Body of pancreas (tissue), 4 donors: ENCODE data around the gene KLHL29. TPM values are rescaled to one million over a fixed set of nuclear protein-coding genes. Genes with fewer than 3 reads are reported as not detected.

Experiments used
- ATAC-seq: fragments of 150-250 bp; one replicate; pipeline ENCODE4 v1.9.1; 2016
- DNase-seq, 4 donors: peaks; one replicate each; pipeline ENCODE4 v3.0.0-alpha.2; 2019
- H3K27ac ChIP-seq, 4 donors: fragments of 200-600 bp; sonication (generic); 1 replicate in 3 of 4; 2 replicates in 1 of 4; pipeline versions ENCODE4 v1.5.1 to v1.6.1; 2016 to 2019; ENCODE audit warnings: mild to moderate bottlenecking in 1 of 4, mixed read lengths in 1 of 4, moderate library complexity in 1 of 4
- H3K27me3 ChIP-seq, 2 donors: fragments of 200-600 bp; sonication (generic); one replicate each; pipeline ENCODE4 v1.6.0; 2016; ENCODE audit warnings: mild to moderate bottlenecking in 1 of 2
- H3K36me3 ChIP-seq, 2 donors: fragments of 200-600 bp; sonication (generic); replicated peaks in 1 of 2; 2 replicates each; pipeline ENCODE4 v1.5.1; 2016; ENCODE audit warnings: low read depth in 2 of 2; ENCODE audit not compliant: insufficient read depth in 1 of 2
- H3K4me1 ChIP-seq: fragments of 200-600 bp; sonication (generic); one replicate; pipeline ENCODE4 v1.6.0; 2016
- H3K4me3 ChIP-seq, 2 donors: fragments of 200-600 bp; sonication (generic); 1 replicate in 1 of 2; 2 replicates in 1 of 2; pipeline ENCODE4 v1.5.1; 2016 to 2019
- H3K9me3 ChIP-seq, 3 donors: fragments of 200-600 bp; sonication (generic); 1 replicate in 2 of 3; 2 replicates in 1 of 3; pipeline ENCODE4 v1.5.1; 2016
- POLR2A ChIP-seq, 3 donors: fragments of 450-650 bp; IDR thresholded peaks; one replicate each; pipeline ENCODE4 v1.6.1; 2016; ENCODE audit warnings: antibody characterized with exemption in 3 of 3, mild to moderate bottlenecking in 2 of 3
- WGBS, 2 donors: methylation state at CpG; one replicate each; pipeline ENCODE4 v1.1.5; 2017; 5-methylcytosine and 5-hydroxymethylcytosine counted together
- intact Hi-C: fragments of 100-400 bp; cut with DNase I; formaldehyde crosslinking; loops from one replicate; pipeline ENCODE4 v1.15.1; 2023
- total RNA-seq, 2 donors: library from RNA; depleted of rRNA; stranded (reverse); fragments of >200 nt; gene quantifications; one replicate each; pipeline ENCODE4 v1.1.0, GENCODE V29; 2016
- TF ChIP-seq, protein P1 (sequence below), 7 experiments: fragments of 450-650 bp in 4 of 7; fragments of 200-600 bp in 3 of 7; sonication (generic) in 3 of 7; IDR thresholded peaks; one replicate each; pipeline ENCODE4 v1.5.1; 2016 to 2019; ENCODE audit warnings: antibody characterized with exemption in 7 of 7

Gene KLHL29
- total RNA-seq, 2 donors from 2014 or later: 4.0 to 4.4 TPM

DNA sequence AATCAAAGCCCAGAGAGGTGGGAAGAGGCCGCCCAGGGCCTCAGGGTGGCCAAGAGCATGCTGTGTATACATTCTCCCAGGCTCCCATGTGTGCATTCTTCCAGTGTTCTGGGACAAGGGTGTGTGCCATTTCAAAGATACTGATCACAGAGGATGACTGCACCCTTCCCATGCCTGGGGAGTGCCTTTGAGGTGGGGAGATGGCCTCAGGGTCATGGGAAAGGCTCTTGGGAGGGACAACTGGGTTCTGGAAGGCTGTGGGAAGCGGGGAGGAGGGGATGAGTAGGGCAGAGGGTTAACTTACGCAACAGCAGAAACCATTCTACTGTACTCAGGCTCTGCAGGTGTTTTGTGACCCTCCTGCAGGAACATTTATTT lies 40.9 kb downstream of the KLHL29 start:
- Histone ChIP-seq H3K4me3 (no peak overlapping the region), H3K9me3 (no peaks in the 10 kb centered on the region), H3K27me3 (no peaks in the 10 kb centered on the region), H3K36me3 (no peaks in the 10 kb centered on the region), H3K27ac (no peak overlapping the region), H3K4me1 (peaks cover 9% of the 10 kb centered on the region)
- TF ChIP-seq POLR2A (IDR thresholded peaks at IDR 0.05): no peak
- TF ChIP-seq, protein P1, sequence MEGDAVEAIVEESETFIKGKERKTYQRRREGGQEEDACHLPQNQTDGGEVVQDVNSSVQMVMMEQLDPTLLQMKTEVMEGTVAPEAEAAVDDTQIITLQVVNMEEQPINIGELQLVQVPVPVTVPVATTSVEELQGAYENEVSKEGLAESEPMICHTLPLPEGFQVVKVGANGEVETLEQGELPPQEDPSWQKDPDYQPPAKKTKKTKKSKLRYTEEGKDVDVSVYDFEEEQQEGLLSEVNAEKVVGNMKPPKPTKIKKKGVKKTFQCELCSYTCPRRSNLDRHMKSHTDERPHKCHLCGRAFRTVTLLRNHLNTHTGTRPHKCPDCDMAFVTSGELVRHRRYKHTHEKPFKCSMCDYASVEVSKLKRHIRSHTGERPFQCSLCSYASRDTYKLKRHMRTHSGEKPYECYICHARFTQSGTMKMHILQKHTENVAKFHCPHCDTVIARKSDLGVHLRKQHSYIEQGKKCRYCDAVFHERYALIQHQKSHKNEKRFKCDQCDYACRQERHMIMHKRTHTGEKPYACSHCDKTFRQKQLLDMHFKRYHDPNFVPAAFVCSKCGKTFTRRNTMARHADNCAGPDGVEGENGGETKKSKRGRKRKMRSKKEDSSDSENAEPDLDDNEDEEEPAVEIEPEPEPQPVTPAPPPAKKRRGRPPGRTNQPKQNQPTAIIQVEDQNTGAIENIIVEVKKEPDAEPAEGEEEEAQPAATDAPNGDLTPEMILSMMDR (IDR thresholded peaks at IDR 0.05): no peak
- ATAC-seq: no peak
- no peak for DNase-seq
- intact Hi-C loops: no loop called here
- whole genome bisulfite sequencing, 2 donors: 90 to 91% methylated on average over 3 of the region's 3 CpGs

GRCh38 chr2:23426263-23426905 lies 41.4 kb downstream of the KLHL29 start:
- ATAC-seq (peak; percentile 42), DNase-seq (peak in 2 of 4 donors; percentile 28 to 30)
- 67 to 70% methylated on average over 12 of the region's 12 CpGs for WGBS, 2 donors
- H3K4me3 ChIP-seq: no peak overlapping the region
- no peaks in the 10 kb centered on the region for H3K27me3 ChIP-seq
- no peak overlapping the region for H3K27ac ChIP-seq
- H3K4me1 ChIP-seq: peaks cover 9% of the 10 kb centered on the region
- H3K36me3 ChIP-seq: no peaks in the 10 kb centered on the region
- no peaks in the 10 kb centered on the region for H3K9me3 ChIP-seq
- intact Hi-C loops: no loop called here
- no peak for TF ChIP-seq POLR2A (IDR thresholded peaks at IDR 0.05)
- TF ChIP-seq, protein P1 (IDR thresholded peaks at IDR 0.05): no peak

DNA sequence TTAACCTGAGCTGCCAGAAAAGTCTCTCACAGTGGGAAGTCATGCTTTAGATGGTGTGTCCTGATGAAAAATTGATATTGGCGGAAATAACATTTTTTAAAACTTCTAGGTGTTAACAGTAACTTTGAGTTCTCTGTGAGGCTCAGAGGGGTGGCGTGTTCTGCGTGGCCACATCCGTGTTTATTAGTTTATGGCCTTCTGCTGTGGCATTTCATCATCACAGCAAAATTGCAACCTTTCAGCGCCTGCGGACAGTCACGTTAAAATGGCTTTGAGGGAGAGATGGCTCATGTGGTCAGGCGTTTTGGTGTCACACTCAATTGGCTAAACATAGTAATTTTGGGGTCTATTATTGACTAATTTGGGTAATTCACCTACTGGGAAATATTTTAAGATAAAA lies 42.4 kb downstream of the KLHL29 start:
- H3K4me3 ChIP-seq: no peak overlapping the region
- no peaks in the 10 kb centered on the region for H3K36me3 ChIP-seq
- intact Hi-C loops: no loop called here
- no peak overlapping the region for H3K27ac ChIP-seq
- WGBS, 2 donors: 86% methylated on average over 8 of the region's 8 CpGs
- peaks cover 9% of the 10 kb centered on the region for H3K4me1 ChIP-seq
- no peak for TF ChIP-seq POLR2A (IDR thresholded peaks at IDR 0.05)
- TF ChIP-seq, protein P1 (IDR thresholded peaks at IDR 0.05): no peak
- DNase-seq (no peak), ATAC-seq (no peak)
- H3K9me3 ChIP-seq: no peaks in the 10 kb centered on the region
- H3K27me3 ChIP-seq: no peaks in the 10 kb centered on the region

GRCh38 chr2:23427976-23428375 lies 43.0 kb downstream of the KLHL29 start:
- ATAC-seq (no peak), DNase-seq (no peak)
- intact Hi-C loops: no loop called here
- WGBS, 2 donors: 81 to 84% methylated on average over 11 to 12 of the region's 12 CpGs
- Histone ChIP-seq H3K36me3 (no peaks in the 10 kb centered on the region), H3K27ac (no peak overlapping the region), H3K4me3 (no peak overlapping the region), H3K4me1 (peaks cover 9% of the 10 kb centered on the region), H3K9me3 (no peaks in the 10 kb centered on the region), H3K27me3 (no peaks in the 10 kb centered on the region)
- no peak for TF ChIP-seq POLR2A (IDR thresholded peaks at IDR 0.05)
- TF ChIP-seq, protein P1 (IDR thresholded peaks at IDR 0.05): no peak

DNA sequence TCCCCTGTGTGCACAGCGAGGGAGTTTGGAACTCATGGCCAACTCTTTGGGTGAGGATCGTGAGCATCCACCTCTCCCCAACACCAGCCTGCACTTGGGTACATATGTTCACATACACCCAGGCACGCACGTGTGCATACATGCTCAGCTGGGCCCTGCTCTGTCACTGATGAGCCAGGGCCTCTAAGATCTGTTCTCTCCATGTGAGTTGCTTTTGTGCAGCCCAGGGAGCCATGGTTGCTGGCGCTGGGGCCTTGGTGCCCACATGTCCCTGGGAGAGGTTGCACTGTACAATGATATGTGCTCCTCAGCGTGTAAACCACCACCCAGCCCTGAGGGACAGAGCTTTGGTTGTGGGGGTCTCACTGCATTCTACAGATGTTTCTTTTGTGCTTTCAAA lies 44.1 kb downstream of the KLHL29 start:
- intact Hi-C loops: no loop called here
- no peaks in the 10 kb centered on the region for H3K36me3 ChIP-seq
- H3K27ac ChIP-seq: no peak overlapping the region
- ATAC-seq (no peak), DNase-seq (no peak)
- H3K4me1 ChIP-seq: peaks cover 9% of the 10 kb centered on the region
- H3K9me3 ChIP-seq: no peaks in the 10 kb centered on the region
- H3K4me3 ChIP-seq: no peak overlapping the region
- no peaks in the 10 kb centered on the region for H3K27me3 ChIP-seq
- 78 to 86% methylated on average over 5 to 6 of the region's 6 CpGs for WGBS, 2 donors
- TF ChIP-seq POLR2A (IDR thresholded peaks at IDR 0.05): no peak
- TF ChIP-seq, protein P1 (IDR thresholded peaks at IDR 0.05): no peak
